Measurements from ENCODE around the gene BRI3BP.
"Not testable (repeated sequence)": the region's sequence is repeated elsewhere in the genome, so short reads cannot be mapped to it uniquely, and the experiment has no call there.

The BRI3BP gene

GRCh38 chr12:125071456-125071855, 78.0 kb downstream of the BRI3BP start:
- H3K4me3 ChIP-seq (ENCODE audit: low read length, poor library complexity, severe bottlenecking) = no peak overlapping the region
- H2AFZ ChIP-seq (ENCODE audit: low read length) = no peak overlapping the region
- no peak overlapping the region for H3K4me2 ChIP-seq (ENCODE audit: low read depth, low read length, poor library complexity, severe bottlenecking)
- H3K27me3 ChIP-seq (ENCODE audit: insufficient read depth, low read length, poor library complexity, severe bottlenecking) = no peaks in the 10 kb centered on the region
- no peaks in the 10 kb centered on the region for H3K9me2 ChIP-seq (replicated peaks; ENCODE audit: low read depth, low read length)
- no peak overlapping the region for H3K9ac ChIP-seq (ENCODE audit: low read depth, low read length, poor library complexity, severe bottlenecking)
- H3K36me3 ChIP-seq (ENCODE audit: insufficient read depth, low read length) = peaks cover 7% of the 10 kb centered on the region; the same call in 1 of the 2 replicates
- TF ChIP-seq CTCF (conservative IDR thresholded peaks at IDR 0.05; ENCODE audit: low read length) (no peak), EZH2phosphoT487 (IDR thresholded peaks at IDR 0.05; ENCODE audit: borderline replicate concordance) (no peak)
- no peaks in the 10 kb centered on the region for H3F3A ChIP-seq (ENCODE audit: low read depth)
- H3K9me3 ChIP-seq (ENCODE audit: insufficient read depth, low read depth, low read length) = no peaks in the 10 kb centered on the region
- peaks cover 10% of the 10 kb centered on the region for H3K4me1 ChIP-seq (ENCODE audit: insufficient read depth, low read length, poor library complexity, severe bottlenecking)
- H3K79me2 ChIP-seq (ENCODE audit: insufficient read depth, low read length) = peaks cover 25% of the 10 kb centered on the region; the same call in 1 of the 2 replicates
- H4K20me1 ChIP-seq (ENCODE audit: insufficient read depth, low read length, poor library complexity, severe bottlenecking) = peaks cover 8% of the 10 kb centered on the region

GRCh38 chr12:125072496-125072895, 79.1 kb downstream of the BRI3BP start:
- no peak overlapping the region for H3K9ac ChIP-seq (ENCODE audit: low read depth, low read length, poor library complexity, severe bottlenecking)
- no peak overlapping the region for H3K4me2 ChIP-seq (ENCODE audit: low read depth, low read length, poor library complexity, severe bottlenecking)
- peaks cover 5% of the 10 kb centered on the region for H4K20me1 ChIP-seq (ENCODE audit: insufficient read depth, low read length, poor library complexity, severe bottlenecking)
- no peaks in the 10 kb centered on the region for H3K27me3 ChIP-seq (ENCODE audit: insufficient read depth, low read length, poor library complexity, severe bottlenecking)
- H3F3A ChIP-seq (ENCODE audit: low read depth) = no peaks in the 10 kb centered on the region
- H3K36me3 ChIP-seq (ENCODE audit: insufficient read depth, low read length) = peaks cover 15% of the 10 kb centered on the region; the same call in 1 of the 2 replicates
- peaks cover 4% of the 10 kb centered on the region for H3K4me1 ChIP-seq (ENCODE audit: insufficient read depth, low read length, poor library complexity, severe bottlenecking)
- H3K9me2 ChIP-seq (replicated peaks; ENCODE audit: low read depth, low read length) = no peaks in the 10 kb centered on the region
- peaks cover 15% of the 10 kb centered on the region; the same call in 1 of the 2 replicates for H3K79me2 ChIP-seq (ENCODE audit: insufficient read depth, low read length)
- H3K4me3 ChIP-seq (ENCODE audit: low read length, poor library complexity, severe bottlenecking) = no peak overlapping the region
- H2AFZ ChIP-seq (ENCODE audit: low read length) = no peak overlapping the region
- TF ChIP-seq CTCF (conservative IDR thresholded peaks at IDR 0.05; ENCODE audit: low read length) = no peak
- no peak for TF ChIP-seq EZH2phosphoT487 (IDR thresholded peaks at IDR 0.05; ENCODE audit: borderline replicate concordance)
- H3K9me3 ChIP-seq (ENCODE audit: insufficient read depth, low read depth, low read length) = no peaks in the 10 kb centered on the region

- not testable (repeated sequence) for H3F3A ChIP-seq (ENCODE audit: low read depth); H3K4me3 ChIP-seq (ENCODE audit: low read length, poor library complexity, severe bottlenecking); H3K9me3 ChIP-seq (ENCODE audit: insufficient read depth, low read depth, low read length); H4K20me1 ChIP-seq (ENCODE audit: insufficient read depth, low read length, poor library complexity, severe bottlenecking); H3K79me2 ChIP-seq (ENCODE audit: insufficient read depth, low read length); H2AFZ ChIP-seq (ENCODE audit: low read length); H3K4me1 ChIP-seq (ENCODE audit: insufficient read depth, low read length, poor library complexity, severe bottlenecking); H3K9me2 ChIP-seq (replicated peaks; ENCODE audit: low read depth, low read length); H3K9ac ChIP-seq (ENCODE audit: low read depth, low read length, poor library complexity, severe bottlenecking); H3K4me2 ChIP-seq (ENCODE audit: low read depth, low read length, poor library complexity, severe bottlenecking); H3K27me3 ChIP-seq (ENCODE audit: insufficient read depth, low read length, poor library complexity, severe bottlenecking)
- peaks cover 28% of the 10 kb centered on the region; the same call in 1 of the 2 replicates for H3K36me3 ChIP-seq (ENCODE audit: insufficient read depth, low read length)
Observed at GRCh38 chr12:125074294-125074693, 80.8 kb downstream of the BRI3BP start.

GRCh38 chr12:125076103-125076502, 82.7 kb downstream of the BRI3BP start:
- H3K36me3 ChIP-seq (ENCODE audit: insufficient read depth, low read length) = peaks cover 34% of the 10 kb centered on the region; the same call in 1 of the 2 replicates
- H3K9ac ChIP-seq (ENCODE audit: low read depth, low read length, poor library complexity, severe bottlenecking) = no peak overlapping the region
- H3K27me3 ChIP-seq (ENCODE audit: insufficient read depth, low read length, poor library complexity, severe bottlenecking) = no peaks in the 10 kb centered on the region
- no peaks in the 10 kb centered on the region for H3K9me3 ChIP-seq (ENCODE audit: insufficient read depth, low read depth, low read length)
- H3K79me2 ChIP-seq (ENCODE audit: insufficient read depth, low read length) = peaks cover 7% of the 10 kb centered on the region; the same call in 1 of the 2 replicates
- TF ChIP-seq EZH2phosphoT487 (IDR thresholded peaks at IDR 0.05; ENCODE audit: borderline replicate concordance) (no peak), CTCF (conservative IDR thresholded peaks at IDR 0.05; ENCODE audit: low read length) (no peak)
- H3K4me1 ChIP-seq (ENCODE audit: insufficient read depth, low read length, poor library complexity, severe bottlenecking) = no peaks in the 10 kb centered on the region
- H3K9me2 ChIP-seq (replicated peaks; ENCODE audit: low read depth, low read length) = no peaks in the 10 kb centered on the region
- peaks cover 5% of the 10 kb centered on the region for H4K20me1 ChIP-seq (ENCODE audit: insufficient read depth, low read length, poor library complexity, severe bottlenecking)
- no peaks in the 10 kb centered on the region for H3F3A ChIP-seq (ENCODE audit: low read depth)
- no peak overlapping the region for H3K4me3 ChIP-seq (ENCODE audit: low read length, poor library complexity, severe bottlenecking)
- H3K4me2 ChIP-seq (ENCODE audit: low read depth, low read length, poor library complexity, severe bottlenecking) = no peak overlapping the region
- no peak overlapping the region for H2AFZ ChIP-seq (ENCODE audit: low read length)

Data from Loucy (cell line).